Measurements from ENCODE around the gene CSTB.

GRCh38 chr21:43745772-43746517, 30.2 kb downstream of the CSTB start:
- TF ChIP-seq CTCF (IDR thresholded peaks at IDR 0.05): no peak
- TF ChIP-seq POLR2A (IDR thresholded peaks at IDR 0.05): no peak
- no peak for TF ChIP-seq EP300 (IDR thresholded peaks at IDR 0.05)

Data from tibial nerve (tissue), 4 donors.